IMR-90 (cell line): ENCODE results near the gene SLAMF8. TPM values are rescaled to one million over a fixed set of nuclear protein-coding genes. Genes with fewer than 3 reads are reported as not detected.

Experiments
- ATAC-seq: fragments of 200-7000 bp; cut with Tn5 transposase; 2 replicates; pipeline ENCODE4 v1.9.1; 2020; ENCODE audit warnings: low read depth, mild to moderate bottlenecking, moderate library complexity
- BruUV-seq: library from RNA; stranded (reverse); fragments of 400-500 nt; replicated peaks from 2 replicates; lab custom pipeline; 2021; lab: Mats Ljungman, UMichigan
- CTCF ChIA-PET: fragments of 300-600 bp; formaldehyde crosslinking; extraction: SDS; loops from one replicate; lab custom pipeline; 2021; ENCODE audit warnings: antibody characterized with exemption; lab: Yijun Ruan, JAX
- POLR2A ChIA-PET: fragments of 300-600 bp; sonication (Branson Sonifier 250); formaldehyde crosslinking; loops from one replicate; lab custom pipeline; 2022; ENCODE audit warnings: antibody characterized with exemption; ENCODE audit not compliant: unreplicated experiment; lab: Charles Lee
- DNase-seq: peaks from one replicate; pipeline ENCODE4 v3.0.0; 2013
- H2AFZ ChIP-seq: replicated peaks from 2 replicates; pipeline ENCODE3; 2013; ENCODE audit warnings: low read length, mild to moderate bottlenecking; ENCODE audit not compliant: poor library complexity
- H2AK5ac ChIP-seq: 2 replicates; pipeline ENCODE4 v1.6.1; 2013; ENCODE audit warnings: low read depth, low read length, inconsistent platforms
- H2AK9ac ChIP-seq: replicated peaks from 2 replicates; pipeline ENCODE3; 2013; ENCODE audit warnings: mild to moderate bottlenecking, low read depth, low read length, moderate library complexity; ENCODE audit not compliant: poor library complexity
- H2BK120ac ChIP-seq: 2 replicates; pipeline ENCODE4 v1.6.1; 2013; ENCODE audit warnings: low read depth, low read length, inconsistent platforms
- H2BK15ac ChIP-seq: 3 replicates; pipeline ENCODE4 v1.6.1; 2013; ENCODE audit warnings: low read depth, low read length, inconsistent platforms
- H2BK20ac ChIP-seq: 2 replicates; pipeline ENCODE4 v1.6.1; 2013; ENCODE audit warnings: low read depth, mild to moderate bottlenecking, inconsistent platforms, low read length, moderate library complexity
- H2BK5ac ChIP-seq: 2 replicates; pipeline ENCODE4 v1.6.1; 2013; ENCODE audit warnings: mild to moderate bottlenecking, low read depth, low read length, inconsistent platforms; ENCODE audit not compliant: poor library complexity, severe bottlenecking
- H3K14ac ChIP-seq: replicated peaks from 2 replicates; pipeline ENCODE4 v1.6.1; 2013; ENCODE audit warnings: low read depth, low read length, inconsistent platforms
- H3K18ac ChIP-seq: 2 replicates; pipeline ENCODE4 v1.6.1; 2013; ENCODE audit warnings: low read depth, low read length, control low read depth
- H3K23ac ChIP-seq: 2 replicates; pipeline ENCODE4 v1.6.1; 2013; ENCODE audit warnings: low read depth, low read length, inconsistent platforms
- H3K27ac ChIP-seq: 2 replicates; pipeline ENCODE4 v1.5.1; 2013; ENCODE audit warnings: mild to moderate bottlenecking, control low read depth, low read length; ENCODE audit not compliant: insufficient read depth
- H3K27me3 ChIP-seq: 2 replicates; pipeline ENCODE4 v1.6.1; 2013; ENCODE audit warnings: low read length; ENCODE audit not compliant: control insufficient read depth, insufficient read depth
- H3K36me3 ChIP-seq: 2 replicates; pipeline ENCODE4 v1.6.1; 2013; ENCODE audit warnings: low read length, mixed read lengths; ENCODE audit not compliant: control insufficient read depth, insufficient read depth
- H3K4ac ChIP-seq: 2 replicates; pipeline ENCODE4 v1.6.1; 2013; ENCODE audit warnings: low read depth, low read length, inconsistent platforms
- H3K4me1 ChIP-seq: 2 replicates; pipeline ENCODE4 v1.6.1; 2013; ENCODE audit warnings: low read length, mixed read lengths; ENCODE audit not compliant: control insufficient read depth, insufficient read depth
- H3K4me2 ChIP-seq: 2 replicates; pipeline ENCODE4 v1.6.1; 2013; ENCODE audit warnings: low read depth, mild to moderate bottlenecking, control low read depth, low read length, moderate library complexity
- H3K4me3 ChIP-seq: 2 replicates; pipeline ENCODE4 v1.5.1; 2013; ENCODE audit warnings: low read depth, mild to moderate bottlenecking, control low read depth, low read length, moderate library complexity; ENCODE audit not compliant: insufficient read depth
- H3K56ac ChIP-seq: 2 replicates; pipeline ENCODE4 v1.6.1; 2013; ENCODE audit warnings: low read length, inconsistent platforms; ENCODE audit not compliant: insufficient read depth; ENCODE audit errors: extremely low read depth
- H3K79me1 ChIP-seq, 2 experiments: 2 replicates each; pipeline ENCODE4 v1.6.1; 2013; ENCODE audit warnings: low read length in 2 of 2, inconsistent platforms in 1 of 2, low read depth in 1 of 2
- H3K9ac ChIP-seq: 2 replicates; pipeline ENCODE4 v1.6.1; 2013; ENCODE audit warnings: low read depth, low read length, control low read depth
- H3K9me1 ChIP-seq: 2 replicates; pipeline ENCODE4 v1.6.1; 2013; ENCODE audit warnings: low read length, inconsistent platforms; ENCODE audit not compliant: insufficient read depth
- H3K9me3 ChIP-seq: 2 replicates; pipeline ENCODE4 v1.6.1; 2013; ENCODE audit warnings: low read length; ENCODE audit not compliant: control insufficient read depth, insufficient read depth
- H4K20me1 ChIP-seq: 2 replicates; pipeline ENCODE4 v1.6.1; 2013; ENCODE audit warnings: low read length, inconsistent platforms; ENCODE audit not compliant: insufficient read depth
- H4K5ac ChIP-seq: 2 replicates; pipeline ENCODE4 v1.6.1; 2013; ENCODE audit warnings: mild to moderate bottlenecking, low read depth, low read length, control low read depth
- H4K8ac ChIP-seq, 2 experiments: 2 replicates each; pipeline ENCODE4 v1.6.1; 2013; ENCODE audit warnings: low read depth in 2 of 2, low read length in 2 of 2, control low read depth in 1 of 2, inconsistent platforms in 1 of 2
- H4K91ac ChIP-seq: 2 replicates; pipeline ENCODE4 v1.6.1; 2013; ENCODE audit warnings: low read depth, low read length, inconsistent platforms; ENCODE audit not compliant: insufficient read depth
- CEBPB ChIP-seq: IDR thresholded peaks from 2 replicates; pipeline ENCODE4 v1.6.1; 2012; ENCODE audit warnings: low read depth, low read length, improper control_type of control experiment
- FOS ChIP-seq: fragments of 150-350 bp; IDR thresholded peaks from 2 replicates; pipeline ENCODE4 v1.6.1; 2016; ENCODE audit warnings: low read depth, low read length
- MAFK ChIP-seq: IDR thresholded peaks from 2 replicates; pipeline ENCODE4 v1.6.1; 2012; ENCODE audit warnings: low read depth, low read length, improper control_type of control experiment
- MAZ ChIP-seq: IDR thresholded peaks from 2 replicates; pipeline ENCODE4 v1.6.1; 2012; ENCODE audit warnings: low read depth, mild to moderate bottlenecking, low read length, improper control_type of control experiment, moderate library complexity, borderline replicate concordance
- MXI1 ChIP-seq: IDR thresholded peaks from 2 replicates; pipeline ENCODE4 v1.6.1; 2012; ENCODE audit warnings: low read depth, mild to moderate bottlenecking, low read length, moderate library complexity, borderline replicate concordance
- NFE2L2 ChIP-seq: fragments of 150-350 bp; IDR thresholded peaks from 2 replicates; pipeline ENCODE4 v1.6.1; 2016; ENCODE audit warnings: low read depth, mild to moderate bottlenecking, low read length
- POLR2A ChIP-seq: IDR thresholded peaks from 2 replicates; pipeline ENCODE4 v1.6.1; 2012; ENCODE audit warnings: mild to moderate bottlenecking, low read depth, low read length
- RAD21 ChIP-seq: IDR thresholded peaks from 2 replicates; pipeline ENCODE4 v1.6.1; 2012; ENCODE audit warnings: low read length, improper control_type of control experiment
- RCOR1 ChIP-seq: IDR thresholded peaks from 2 replicates; pipeline ENCODE4 v1.6.1; 2012; ENCODE audit warnings: mild to moderate bottlenecking, low read length, improper control_type of control experiment; ENCODE audit not compliant: insufficient replicate concordance
- RFX5 ChIP-seq: IDR thresholded peaks from 2 replicates; pipeline ENCODE4 v1.8.0; 2012; ENCODE audit warnings: low read depth, mild to moderate bottlenecking, low read length, moderate library complexity
- SMC3 ChIP-seq: fragments of 150-350 bp; IDR thresholded peaks from 2 replicates; pipeline ENCODE4 v1.6.1; 2016; ENCODE audit warnings: low read depth, mild to moderate bottlenecking, antibody characterized with exemption, low read length, moderate library complexity
- WGBS, 2 experiments: methylation state at CpG; one replicate each; pipeline versions ENCODE4 v1.1.5 to v1.1.7; 2013; ENCODE audit warnings: missing lambda C conversion rate in 2 of 2; ENCODE audit not compliant: insufficient read length in 1 of 2; ENCODE audit errors: extremely low coverage in 2 of 2; 5-methylcytosine and 5-hydroxymethylcytosine counted together
- dilution Hi-C: fragments of 300-500 bp; cut with HindIII; formaldehyde crosslinking; loops from one replicate; pipeline ENCODE4 v1.14.3; 2018; ENCODE audit warnings: low sequenced_read_pairs; ENCODE audit not compliant: unreplicated experiment
- in situ Hi-C: fragments of 300-500 bp; cut with MboI; formaldehyde crosslinking; loops from 3 replicates; pipeline ENCODE4 v1.14.3; 2019; ENCODE audit warnings: low sequenced_read_pairs, inconsistent platforms, mixed read lengths
- intact Hi-C: fragments of 100-400 bp; cut with micrococcal nuclease; formaldehyde crosslinking; loops from 2 replicates; pipeline ENCODE4 v1.10.0; 2022
- polyA plus RNA-seq, 3 experiments: library from polyadenylated mRNA; depleted of rRNA; stranded (reverse); fragments of >200 nt; gene quantifications; 2 replicates each; pipeline ENCODE4 v1.2.3, GENCODE V29; 2012; ENCODE audit warnings: low replicate concordance in 1 of 3
- total RNA-seq: library from RNA; depleted of rRNA; stranded (reverse); fragments of >200 nt; gene quantifications from 2 replicates; pipeline ENCODE4 v1.2.3, GENCODE V29; 2012
- TF ChIP-seq, protein P1 (sequence below): conservative IDR thresholded peaks from 2 replicates; pipeline ENCODE4 v1.5.1; 2012; ENCODE audit warnings: mild to moderate bottlenecking, low read depth, low read length, improper control_type of control experiment
- TF ChIP-seq, protein P2 (sequence below): fragments of 150-350 bp; IDR thresholded peaks from 2 replicates; pipeline ENCODE4 v1.6.1; 2016; ENCODE audit warnings: low read depth, mild to moderate bottlenecking, low read length, moderate library complexity, borderline replicate concordance
- TF ChIP-seq, protein P3 (sequence below): fragments of 150-350 bp; IDR thresholded peaks from 2 replicates; pipeline ENCODE4 v1.6.1; 2017; ENCODE audit warnings: mild to moderate bottlenecking, antibody characterized with exemption, low read length, low read depth

SLAMF8 gene
- total and polyA plus RNA-seq, 2 of the 4 experiments (the other 2 are of a cell fraction) = 0.07 TPM; not detected in 1

DNA sequence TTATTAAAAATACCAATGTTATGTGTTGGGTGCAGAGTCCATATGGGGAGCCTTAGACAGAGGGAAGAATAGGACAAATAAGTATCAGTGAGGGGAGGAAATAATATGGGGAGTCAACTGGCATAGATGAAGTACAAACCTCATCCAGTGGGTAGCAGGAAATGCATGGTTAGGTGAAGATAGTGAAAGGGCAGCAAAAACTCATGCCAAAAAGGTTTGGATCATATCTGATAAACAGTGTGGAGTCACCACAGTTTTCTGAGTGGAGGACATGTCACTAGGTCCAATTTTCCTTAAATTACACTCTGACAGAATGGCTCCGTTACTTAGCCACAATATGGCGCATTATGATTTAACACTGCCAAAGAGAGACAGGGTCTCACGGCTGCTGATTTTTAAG is 35.6 kb upstream of the SLAMF8 start:
- H3K27me3 ChIP-seq = peaks cover 25% of the 10 kb centered on the region
- no peak overlapping the region for H3K4ac ChIP-seq
- H3K4me1 ChIP-seq = no peaks in the 10 kb centered on the region
- H2BK5ac ChIP-seq = no peak overlapping the region
- H2AFZ ChIP-seq = no peak overlapping the region
- no peaks in the 10 kb centered on the region for H3K9me1 ChIP-seq
- DNase-seq (no peak), ATAC-seq (no peak)
- ChIA-PET POLR2A (no interaction called here), CTCF (no interaction called here)
- no peak overlapping the region for H3K18ac ChIP-seq
- H3K79me1 ChIP-seq = no peaks in the 10 kb centered on the region
- H3K4me2 ChIP-seq = no peak overlapping the region
- no TSS peak for BruUV-seq
- H3K14ac ChIP-seq = no peak overlapping the region
- H3K9ac ChIP-seq = no peak overlapping the region
- no peak overlapping the region for H2BK15ac ChIP-seq
- H2BK120ac ChIP-seq = no peak overlapping the region
- intact Hi-C loops = loop anchor here (10.0 kb wide), 2 partner anchors 576 to 656 kb away; no protein-coding TSS in a partner anchor
- H4K8ac ChIP-seq = no peak overlapping the region
- in situ Hi-C loops = no loop called here
- H4K91ac ChIP-seq = no peak overlapping the region
- H3K23ac ChIP-seq = no peak overlapping the region
- no peak overlapping the region for H3K4me3 ChIP-seq
- H2AK9ac ChIP-seq = no peak overlapping the region
- H4K20me1 ChIP-seq = no peaks in the 10 kb centered on the region
- dilution Hi-C loops = loop anchor here (25.0 kb wide), 1 partner anchor 96 kb away; no protein-coding TSS in a partner anchor
- no peak overlapping the region for H2AK5ac ChIP-seq
- no peaks in the 10 kb centered on the region for H3K36me3 ChIP-seq
- TF ChIP-seq SMC3 = no peak
- TF ChIP-seq NFE2L2 = no peak
- TF ChIP-seq, protein P1, sequence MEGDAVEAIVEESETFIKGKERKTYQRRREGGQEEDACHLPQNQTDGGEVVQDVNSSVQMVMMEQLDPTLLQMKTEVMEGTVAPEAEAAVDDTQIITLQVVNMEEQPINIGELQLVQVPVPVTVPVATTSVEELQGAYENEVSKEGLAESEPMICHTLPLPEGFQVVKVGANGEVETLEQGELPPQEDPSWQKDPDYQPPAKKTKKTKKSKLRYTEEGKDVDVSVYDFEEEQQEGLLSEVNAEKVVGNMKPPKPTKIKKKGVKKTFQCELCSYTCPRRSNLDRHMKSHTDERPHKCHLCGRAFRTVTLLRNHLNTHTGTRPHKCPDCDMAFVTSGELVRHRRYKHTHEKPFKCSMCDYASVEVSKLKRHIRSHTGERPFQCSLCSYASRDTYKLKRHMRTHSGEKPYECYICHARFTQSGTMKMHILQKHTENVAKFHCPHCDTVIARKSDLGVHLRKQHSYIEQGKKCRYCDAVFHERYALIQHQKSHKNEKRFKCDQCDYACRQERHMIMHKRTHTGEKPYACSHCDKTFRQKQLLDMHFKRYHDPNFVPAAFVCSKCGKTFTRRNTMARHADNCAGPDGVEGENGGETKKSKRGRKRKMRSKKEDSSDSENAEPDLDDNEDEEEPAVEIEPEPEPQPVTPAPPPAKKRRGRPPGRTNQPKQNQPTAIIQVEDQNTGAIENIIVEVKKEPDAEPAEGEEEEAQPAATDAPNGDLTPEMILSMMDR = no peak
- no peak for TF ChIP-seq MAZ
- no peak for TF ChIP-seq MXI1
- no peak for TF ChIP-seq POLR2A
- TF ChIP-seq RCOR1 = no peak
- TF ChIP-seq CEBPB = no peak
- TF ChIP-seq, protein P2, sequence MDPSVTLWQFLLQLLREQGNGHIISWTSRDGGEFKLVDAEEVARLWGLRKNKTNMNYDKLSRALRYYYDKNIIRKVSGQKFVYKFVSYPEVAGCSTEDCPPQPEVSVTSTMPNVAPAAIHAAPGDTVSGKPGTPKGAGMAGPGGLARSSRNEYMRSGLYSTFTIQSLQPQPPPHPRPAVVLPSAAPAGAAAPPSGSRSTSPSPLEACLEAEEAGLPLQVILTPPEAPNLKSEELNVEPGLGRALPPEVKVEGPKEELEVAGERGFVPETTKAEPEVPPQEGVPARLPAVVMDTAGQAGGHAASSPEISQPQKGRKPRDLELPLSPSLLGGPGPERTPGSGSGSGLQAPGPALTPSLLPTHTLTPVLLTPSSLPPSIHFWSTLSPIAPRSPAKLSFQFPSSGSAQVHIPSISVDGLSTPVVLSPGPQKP = no peak
- no peak for TF ChIP-seq RAD21
- no peak for TF ChIP-seq RFX5
- no peak for TF ChIP-seq MAFK
- TF ChIP-seq, protein P3, sequence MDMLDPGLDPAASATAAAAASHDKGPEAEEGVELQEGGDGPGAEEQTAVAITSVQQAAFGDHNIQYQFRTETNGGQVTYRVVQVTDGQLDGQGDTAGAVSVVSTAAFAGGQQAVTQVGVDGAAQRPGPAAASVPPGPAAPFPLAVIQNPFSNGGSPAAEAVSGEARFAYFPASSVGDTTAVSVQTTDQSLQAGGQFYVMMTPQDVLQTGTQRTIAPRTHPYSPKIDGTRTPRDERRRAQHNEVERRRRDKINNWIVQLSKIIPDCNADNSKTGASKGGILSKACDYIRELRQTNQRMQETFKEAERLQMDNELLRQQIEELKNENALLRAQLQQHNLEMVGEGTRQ = no peak
- TF ChIP-seq FOS = no peak
- H4K5ac ChIP-seq = no peak overlapping the region
- H2BK20ac ChIP-seq = no peak overlapping the region
- no peak overlapping the region for H3K27ac ChIP-seq
- no peak overlapping the region for H3K56ac ChIP-seq
- WGBS, 2 experiments = no CpG with 5 or more reads among the region's 3 CpGs
- H3K9me3 ChIP-seq = no peaks in the 10 kb centered on the region
